ENCODE data around the gene DOCK7.
"Not testable (repeated sequence)": the region's sequence is repeated elsewhere in the genome, so short reads cannot be mapped to it uniquely, and the experiment has no call there.

The DOCK7 gene

DNA sequence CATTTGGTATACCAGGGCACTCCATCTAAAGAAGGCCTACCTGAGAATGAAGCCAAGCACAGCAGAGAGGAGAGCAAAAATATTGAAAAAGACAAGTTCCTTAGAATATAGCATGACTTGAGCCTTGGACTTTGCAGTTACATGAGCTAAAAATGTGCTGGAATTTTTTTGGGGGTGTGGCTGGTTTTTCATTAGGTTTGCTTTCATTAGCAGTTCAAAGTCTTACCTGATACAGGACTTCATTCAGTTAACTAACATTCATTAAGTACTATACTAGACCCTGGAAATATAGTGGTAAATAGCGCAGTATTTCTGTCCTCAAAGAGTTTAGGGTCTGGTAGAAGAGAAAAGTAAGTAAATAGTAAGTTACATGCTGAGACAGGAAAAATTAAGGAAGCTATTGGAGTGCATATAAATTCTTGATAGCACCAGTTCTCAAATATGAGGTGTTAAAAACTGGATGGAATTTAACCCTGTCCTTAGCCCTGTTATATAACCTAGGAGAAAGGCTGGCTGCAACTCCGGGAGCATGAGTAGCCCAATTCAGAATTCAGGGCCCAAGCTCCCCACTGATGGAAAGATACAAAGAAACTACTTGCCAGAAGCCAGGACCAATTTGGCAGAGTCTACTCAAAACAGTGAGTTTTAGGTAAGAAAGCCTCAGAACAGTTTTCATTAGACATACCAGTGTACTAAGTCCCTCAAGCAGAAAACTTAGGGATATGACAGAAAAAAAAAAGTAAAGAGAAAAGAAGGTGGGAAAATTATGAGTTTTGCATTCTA is 3.1 kb upstream of the DOCK7 start:
- DNase-seq (ENCODE audit: low read depth): no peak

DNA sequence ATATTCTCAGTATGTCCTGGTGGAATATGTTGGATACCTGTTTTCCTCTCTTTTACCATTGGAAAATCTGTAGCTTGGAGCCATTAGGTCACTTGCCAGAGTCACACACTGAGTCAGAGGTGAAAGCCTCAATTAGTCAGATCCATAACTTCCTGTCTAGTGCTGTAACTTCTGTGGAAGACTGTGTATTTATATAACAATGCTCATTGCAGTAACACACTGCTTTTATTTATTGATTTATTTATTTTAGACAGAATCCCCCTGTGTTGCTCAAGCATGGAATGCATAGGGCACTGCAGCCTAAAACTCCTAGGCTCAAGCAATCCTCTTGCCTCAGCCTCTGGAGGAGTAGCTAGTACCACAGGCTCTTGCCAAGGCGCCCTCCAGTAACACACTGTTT is 1.3 kb upstream of the DOCK7 start:
- DNase-seq (ENCODE audit: low read depth): no peak

DNA sequence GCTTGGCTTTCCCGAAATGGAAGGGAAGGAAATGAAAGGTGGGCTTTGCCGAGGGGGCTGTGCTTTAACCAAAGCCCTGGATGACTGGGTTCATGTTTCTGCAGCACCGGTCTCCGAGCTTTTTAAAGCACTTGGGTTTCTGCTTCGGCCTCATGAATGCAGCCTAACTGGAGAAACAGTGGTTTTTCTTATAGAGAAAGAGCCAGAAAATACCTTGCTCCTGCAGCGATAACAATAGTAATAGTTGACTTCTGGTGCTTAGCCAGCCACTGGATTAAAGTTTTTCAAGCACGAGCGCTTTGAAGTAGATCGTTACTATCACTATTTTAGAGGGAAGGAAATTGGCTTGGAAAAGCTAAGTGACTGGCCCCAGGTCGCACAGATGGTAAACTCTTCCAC is 500 bp upstream of the DOCK7 start:
- DNase-seq (ENCODE audit: low read depth): no peak

DNA sequence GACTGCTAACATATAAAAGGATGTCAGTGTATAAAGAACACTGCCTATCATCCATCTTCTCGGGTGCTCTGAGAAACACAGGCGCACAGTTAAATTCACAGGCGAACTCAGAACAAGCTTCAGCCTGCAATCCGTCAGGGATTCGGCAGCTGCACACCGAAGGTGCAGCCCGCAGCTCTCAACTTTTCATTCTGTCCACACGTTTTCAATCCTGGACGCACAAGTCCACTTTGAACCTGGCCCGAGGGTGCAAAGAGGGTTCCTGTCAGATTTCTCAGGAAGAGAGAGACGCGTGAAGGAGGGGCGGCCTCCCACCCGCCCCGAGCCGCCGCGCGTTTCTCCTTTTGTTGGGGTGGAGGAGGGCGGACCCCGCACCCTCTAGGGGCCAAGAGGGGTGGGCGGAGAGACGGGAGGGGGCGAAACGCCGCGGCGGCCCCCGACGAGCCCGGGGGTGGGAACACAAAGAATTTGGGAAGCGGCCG is 724 bp downstream of the DOCK7 start:
- DNase-seq (ENCODE audit: low read depth): no peak

DNA sequence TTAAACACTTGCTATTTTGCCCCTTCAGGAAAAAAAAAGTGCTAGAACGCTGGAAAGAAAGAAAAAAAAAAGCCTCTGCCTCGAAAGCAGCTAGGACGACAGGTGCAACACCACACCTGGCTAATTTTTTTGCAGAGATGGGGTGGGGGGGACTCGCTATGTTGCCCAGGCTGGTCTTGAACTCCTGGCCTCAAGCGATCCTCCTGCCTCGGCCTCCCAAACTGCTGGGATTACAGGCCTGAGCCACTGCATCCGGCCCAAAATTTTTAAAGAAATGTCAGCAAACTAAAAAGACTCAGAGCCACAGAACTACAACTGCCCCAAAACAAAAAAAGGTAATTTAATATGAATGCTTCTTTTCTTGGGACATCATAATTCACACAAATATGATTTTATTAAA is 1.4 kb downstream of the DOCK7 start:
- DNase-seq (ENCODE audit: low read depth): no peak

DNA sequence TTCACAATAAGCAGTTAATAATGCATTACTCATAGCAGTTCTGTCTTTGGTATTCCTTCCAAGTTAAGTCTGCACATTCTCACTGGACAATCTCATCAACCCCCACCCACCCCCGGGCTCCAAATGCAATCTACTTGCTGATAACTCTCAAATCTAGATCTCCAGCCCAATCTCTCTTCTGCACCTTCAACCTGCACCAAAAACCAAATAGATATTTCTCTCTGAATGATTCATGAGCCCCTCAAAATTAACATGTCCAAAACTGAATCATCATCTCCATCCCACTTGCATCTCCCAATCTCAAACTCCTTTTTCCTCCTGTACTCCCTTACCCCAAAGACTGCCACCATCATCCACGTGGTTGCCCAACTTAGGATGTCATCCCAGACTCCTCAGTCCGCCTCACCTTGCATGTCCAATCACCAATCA is 2.7 kb downstream of the DOCK7 start:
- DNase-seq (ENCODE audit: low read depth): no peak

DNA sequence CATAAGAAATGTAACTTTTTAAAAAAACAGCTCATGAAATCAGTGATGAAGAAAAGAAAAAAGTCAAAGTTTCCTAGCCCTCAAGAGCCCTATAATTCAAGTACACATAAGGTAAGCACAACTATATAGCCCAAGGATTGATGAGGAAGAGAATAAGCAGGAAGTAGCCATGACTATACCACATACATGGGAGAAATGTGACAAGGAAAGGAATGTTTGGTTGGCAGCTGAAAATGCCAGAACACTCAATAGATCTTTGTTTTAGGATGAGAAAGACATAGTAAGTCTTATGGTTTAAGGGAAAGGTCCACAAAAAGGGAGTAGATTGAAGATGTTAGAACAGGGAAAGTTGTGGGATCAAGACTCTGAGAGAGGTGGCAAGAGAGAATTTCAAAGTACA is 5.7 kb downstream of the DOCK7 start:
- DNase-seq (ENCODE audit: low read depth): no peak

DNA sequence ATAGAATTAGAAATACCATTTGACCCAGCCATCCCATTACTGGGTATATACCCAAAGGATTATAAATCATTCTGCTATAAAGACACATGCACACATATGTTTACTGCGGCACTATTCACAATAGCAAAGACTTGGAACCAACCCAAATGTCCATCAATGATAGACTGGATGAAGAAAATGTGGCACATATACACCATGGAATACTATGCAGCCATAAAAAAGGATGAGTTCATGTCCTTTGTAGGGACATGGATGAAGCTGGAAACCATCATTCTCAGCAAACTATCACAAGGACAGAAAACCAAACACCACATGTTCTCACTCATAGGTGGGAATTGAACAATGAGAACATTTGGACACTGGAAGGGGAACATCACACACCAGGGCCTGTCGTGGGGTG is 7.2 kb downstream of the DOCK7 start:
- not testable (repeated sequence) for DNase-seq (ENCODE audit: low read depth)

DNA sequence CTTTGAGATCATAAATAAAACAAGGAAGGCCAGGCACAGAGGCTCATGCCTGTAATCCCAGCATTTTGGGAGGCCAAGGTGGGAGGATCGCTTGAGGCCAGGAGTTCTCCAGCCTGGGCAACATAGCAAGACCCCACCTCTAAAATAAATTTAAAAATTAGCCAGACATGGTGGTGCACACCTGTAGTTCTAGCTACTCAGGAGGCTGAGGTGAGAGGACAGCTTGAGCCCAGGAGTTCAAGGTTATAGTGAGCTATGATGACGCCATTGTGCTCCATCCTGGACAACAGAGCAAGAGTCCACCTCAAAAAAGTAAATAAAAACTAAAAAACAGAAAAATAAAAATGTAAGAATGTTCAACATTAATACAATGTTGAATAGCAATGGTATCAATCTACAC is 10.4 kb downstream of the DOCK7 start:
- DNase-seq (ENCODE audit: low read depth): not testable (repeated sequence)

DNA sequence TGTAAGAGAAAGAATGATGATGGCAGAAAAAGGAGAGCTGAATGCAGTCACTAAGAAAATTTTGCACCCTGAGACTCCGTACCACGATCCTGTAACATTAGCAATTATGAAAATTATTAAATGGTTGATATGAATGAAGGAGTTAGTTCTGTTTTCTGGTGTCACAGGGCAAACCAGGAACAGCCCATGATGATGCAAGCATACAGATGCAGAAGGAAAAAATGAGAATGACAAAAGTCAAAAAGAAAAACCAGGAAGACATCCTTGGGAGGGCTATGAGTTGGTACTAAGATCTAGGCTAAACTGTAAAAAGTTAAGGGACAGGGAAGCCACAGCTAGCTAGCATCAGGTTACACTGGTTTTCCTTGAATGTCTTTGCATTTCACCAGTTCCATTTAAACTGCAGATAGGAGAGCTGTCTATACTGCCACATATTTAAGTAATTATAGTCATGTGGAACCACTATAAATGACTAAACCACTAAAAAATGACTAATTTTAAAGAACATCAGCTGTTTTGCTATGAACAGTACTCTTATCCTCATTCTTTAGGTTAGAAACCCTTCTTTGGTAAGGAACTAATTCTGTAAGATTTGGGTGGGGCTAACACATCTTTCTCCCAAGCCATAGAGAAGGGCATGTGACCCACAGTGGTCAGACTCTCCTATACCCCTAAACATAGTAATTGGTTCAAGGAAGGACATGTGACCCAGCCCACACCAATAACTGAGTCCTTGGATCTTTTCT is 11.4 kb downstream of the DOCK7 start:
- no peak for DNase-seq (ENCODE audit: low read depth)

DNA sequence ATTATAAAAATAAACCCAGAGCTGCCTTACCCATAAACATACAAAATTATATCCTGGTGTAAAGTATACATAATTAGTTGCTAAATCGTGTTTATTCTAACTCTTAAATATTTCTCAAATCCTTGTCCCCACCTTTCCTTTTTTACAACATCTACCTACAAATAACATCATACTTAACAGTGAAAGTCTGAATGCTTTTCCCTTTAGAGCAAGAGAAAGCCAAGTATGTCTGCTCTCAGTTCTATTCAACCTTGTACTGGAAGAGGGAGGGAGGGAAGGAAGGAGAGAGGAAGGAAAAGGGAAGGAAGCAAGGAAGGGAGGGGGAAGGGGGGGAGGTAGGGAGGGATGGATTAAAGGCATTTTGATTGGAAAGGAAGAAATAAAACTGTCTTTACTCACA is 14.6 kb downstream of the DOCK7 start:
- DNase-seq (ENCODE audit: low read depth): no peak

DNA sequence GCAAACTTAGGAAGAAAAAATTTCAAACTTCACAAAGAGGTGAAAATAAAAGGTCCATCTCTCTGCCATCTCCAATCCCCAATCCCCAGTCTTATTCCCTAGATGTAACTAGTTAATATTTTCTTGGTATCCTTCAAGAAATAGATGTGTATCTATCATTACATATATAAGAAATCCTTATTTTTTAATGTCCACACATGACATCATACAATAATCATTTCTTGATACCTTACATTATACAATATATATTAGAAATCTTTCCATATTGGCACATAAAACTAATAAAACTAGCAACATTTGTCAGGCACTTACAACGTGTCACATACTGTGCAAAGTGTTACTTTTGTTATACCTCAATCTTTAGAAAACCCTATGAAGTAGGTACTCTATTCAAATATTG is 16.2 kb downstream of the DOCK7 start:
- DNase-seq (ENCODE audit: low read depth): no peak

DNA sequence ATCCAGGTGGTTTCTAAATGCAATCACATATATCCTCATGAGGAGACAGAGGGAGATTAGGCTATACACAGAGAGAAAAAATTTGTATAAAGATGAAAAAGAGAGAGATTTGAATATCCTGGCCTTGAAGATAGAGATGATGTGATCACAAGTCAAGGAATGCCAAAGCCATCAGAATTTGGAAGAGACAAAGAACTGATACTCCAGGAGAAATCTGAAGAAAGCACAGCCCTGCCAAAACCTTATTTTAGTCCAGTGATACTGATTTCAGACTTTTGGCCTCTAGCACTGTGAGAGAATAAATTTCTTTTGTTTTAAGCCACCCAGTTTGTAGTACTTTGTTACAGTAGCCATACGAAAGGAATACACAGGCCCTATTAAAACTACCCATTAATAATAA is 33.4 kb downstream of the DOCK7 start:
- DNase-seq (ENCODE audit: low read depth): no peak

DNA sequence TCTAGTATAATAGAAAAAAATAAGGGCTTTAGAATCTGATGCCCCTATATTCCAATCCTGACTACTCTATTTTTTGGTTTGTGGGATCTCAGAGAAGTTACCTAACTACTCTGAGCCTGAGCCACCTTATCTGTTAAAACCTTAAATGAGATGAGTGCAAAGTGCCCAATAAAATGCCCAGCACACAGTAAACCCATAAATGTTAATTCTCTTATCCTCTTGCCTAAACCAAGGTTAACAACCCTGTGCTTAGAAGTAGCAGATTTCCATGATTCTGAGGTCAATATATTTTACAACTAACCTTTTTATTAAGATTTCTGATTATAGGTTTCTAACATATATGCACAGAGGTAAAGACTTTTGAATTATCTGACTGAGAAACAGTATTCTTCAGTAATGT is 35.8 kb downstream of the DOCK7 start:
- DNase-seq (ENCODE audit: low read depth): no peak

DNA sequence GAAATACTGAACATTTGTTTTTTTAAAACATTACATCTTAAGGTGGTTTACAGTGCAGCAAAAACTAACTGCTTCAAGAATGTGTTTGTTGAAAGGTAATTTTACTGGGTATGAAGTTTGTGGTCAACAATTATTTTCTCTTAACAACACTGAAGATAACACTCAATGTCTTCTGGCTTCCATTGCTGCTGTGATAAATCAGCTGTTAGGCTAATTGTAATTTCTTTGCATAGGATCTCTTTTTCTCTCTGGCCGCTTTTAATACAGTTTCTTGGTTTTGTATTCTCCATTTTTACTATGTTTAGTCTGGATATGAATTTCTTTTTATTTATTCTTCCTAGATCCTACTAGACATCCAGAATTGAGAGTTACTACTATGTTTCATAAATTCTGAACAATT is 44.9 kb downstream of the DOCK7 start:
- no peak for DNase-seq (ENCODE audit: low read depth)

DNA sequence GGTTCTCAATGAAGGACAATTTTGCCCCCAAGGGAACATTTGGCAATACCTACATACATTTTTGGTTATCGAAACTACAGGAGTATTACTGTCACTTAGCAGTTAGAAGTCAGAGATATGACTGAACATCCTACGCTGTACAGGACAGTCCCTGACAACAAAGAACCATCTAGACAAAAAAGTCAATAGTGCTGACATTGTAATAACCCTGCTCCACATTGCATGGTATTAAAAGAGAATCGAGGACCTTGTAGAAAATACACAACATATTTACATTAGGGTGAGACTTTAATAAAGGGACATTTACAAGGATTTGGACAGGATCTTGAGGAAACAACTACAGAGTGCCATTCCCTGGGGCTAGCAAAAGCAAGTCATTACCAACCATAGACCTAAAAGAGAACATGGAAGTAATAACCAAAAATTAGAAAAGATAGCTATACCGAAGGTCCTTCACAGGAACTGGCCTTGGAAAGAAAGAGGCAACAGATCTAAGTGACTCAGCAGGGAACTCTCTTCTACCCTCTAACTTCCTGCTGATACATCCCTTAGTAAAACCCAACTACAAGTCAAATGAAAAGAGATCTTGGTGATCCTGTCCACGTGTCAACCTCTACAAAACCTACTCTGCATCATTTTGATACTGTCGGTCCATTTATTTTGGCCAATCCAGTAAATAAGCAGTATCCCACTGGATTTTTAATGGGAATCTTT is 50.6 kb downstream of the DOCK7 start:
- no peak for DNase-seq (ENCODE audit: low read depth)

DNA sequence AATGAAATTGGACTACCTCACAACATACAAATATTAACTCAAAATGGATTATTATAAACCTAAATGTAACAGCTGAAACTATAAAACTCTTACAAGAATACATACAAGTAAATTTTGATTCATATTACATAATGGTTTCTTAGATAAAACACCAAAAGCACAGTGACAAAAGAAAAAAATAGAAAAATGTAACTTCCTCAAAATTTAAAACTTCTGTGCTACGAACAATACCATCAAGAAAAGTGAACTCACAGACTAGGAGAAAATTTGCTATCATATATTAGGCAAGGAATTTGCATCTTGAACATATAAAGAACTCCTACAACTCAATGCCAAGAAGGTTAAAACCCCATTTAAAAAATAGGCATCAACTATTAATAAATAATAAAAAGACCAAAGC is 59.7 kb downstream of the DOCK7 start:
- no peak for DNase-seq (ENCODE audit: low read depth)

DNA sequence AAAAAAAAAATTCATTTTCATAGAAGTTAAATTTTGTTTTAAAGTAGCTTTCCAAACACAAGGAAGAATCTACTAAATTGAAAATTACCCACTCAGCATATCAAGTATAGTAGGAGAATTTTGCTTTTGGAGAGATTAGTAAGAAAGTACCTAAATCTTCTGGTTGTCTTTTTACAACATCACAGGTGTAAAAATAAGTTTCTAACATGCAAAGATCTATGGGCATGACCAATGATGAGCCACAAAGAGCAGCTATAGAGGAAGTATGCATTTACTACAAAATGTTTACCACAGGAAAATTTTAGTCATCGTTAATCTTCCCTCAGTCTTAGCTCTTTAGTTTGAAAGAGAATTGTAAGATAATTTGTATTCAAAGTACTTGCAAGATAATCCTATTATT is 62.8 kb downstream of the DOCK7 start:
- no peak for DNase-seq (ENCODE audit: low read depth)

DNA sequence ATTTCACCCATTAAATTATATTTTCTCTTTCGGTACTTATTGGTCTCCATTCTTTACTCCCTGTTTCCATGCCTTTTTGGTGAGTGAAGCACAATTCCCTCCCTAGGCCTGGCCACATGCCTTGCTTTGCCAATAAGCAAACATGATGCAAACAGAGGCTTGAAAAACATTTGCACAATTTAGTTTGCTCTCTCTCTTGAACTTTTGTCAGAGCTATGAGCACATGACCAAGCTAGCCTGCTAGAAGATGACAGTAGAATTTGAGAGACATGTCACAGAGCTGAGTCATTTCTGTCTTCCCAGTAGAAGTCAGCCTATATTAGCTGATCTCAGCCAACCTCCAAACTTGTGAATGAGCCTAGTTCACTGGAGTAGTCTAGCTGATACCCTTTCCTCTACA is 66.3 kb downstream of the DOCK7 start:
- DNase-seq (ENCODE audit: low read depth): no peak

DNA sequence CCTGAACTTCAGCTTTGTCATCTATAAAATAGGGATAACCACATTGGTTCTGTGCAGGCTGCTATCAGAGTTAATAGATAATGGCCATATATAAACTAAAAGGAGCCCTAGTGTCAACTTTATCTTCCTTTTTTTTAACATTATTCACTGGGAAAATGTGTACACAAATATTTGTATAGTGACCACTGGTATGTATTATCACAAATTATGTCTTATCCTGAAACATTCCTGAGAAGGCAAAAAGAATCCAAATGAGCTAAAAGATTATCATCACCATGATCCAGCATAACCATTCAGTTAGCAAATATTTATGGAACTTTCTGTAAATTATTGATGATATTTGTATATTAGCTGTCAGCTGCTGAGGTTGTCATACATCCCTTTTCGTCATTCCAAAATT is 74.3 kb downstream of the DOCK7 start:
- DNase-seq (ENCODE audit: low read depth): no peak

DNA sequence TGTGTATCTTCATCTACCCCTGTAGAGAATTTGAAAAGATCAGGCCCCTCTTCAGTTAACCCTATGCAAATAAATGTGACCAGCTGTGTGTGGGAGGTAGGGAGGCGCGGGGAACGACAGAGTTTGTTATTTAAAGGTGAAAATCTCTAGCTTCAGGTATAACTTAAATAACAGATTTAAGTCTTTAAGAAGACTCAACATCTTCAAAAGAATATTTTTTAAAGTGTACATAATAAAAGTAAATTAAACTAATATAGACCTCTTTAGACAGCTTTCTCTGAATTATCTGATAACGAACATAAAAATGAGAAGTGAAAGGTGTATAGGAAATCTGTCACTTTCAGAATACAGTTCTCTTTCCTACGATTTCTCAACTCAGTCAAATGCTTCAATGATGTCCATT is 74.9 kb downstream of the DOCK7 start:
- no peak for DNase-seq (ENCODE audit: low read depth)

DNA sequence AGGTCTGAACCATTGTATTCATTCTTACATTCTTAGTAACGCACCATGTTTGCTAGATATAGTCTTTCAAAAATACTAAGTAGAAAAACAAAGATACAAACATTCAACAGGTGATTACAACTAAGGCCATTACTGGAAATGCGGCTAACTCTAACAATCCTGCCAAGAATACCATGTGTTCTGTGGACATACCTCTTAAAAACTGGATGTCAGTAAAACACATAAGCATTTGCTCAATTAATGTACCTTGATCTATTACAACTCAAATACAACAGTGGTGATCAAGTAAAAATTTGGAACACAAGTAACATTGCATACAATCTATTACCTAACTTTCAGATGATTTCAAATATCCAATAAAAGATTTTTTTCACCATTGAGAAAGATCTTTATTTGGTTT is 75.4 kb downstream of the DOCK7 start:
- DNase-seq (ENCODE audit: low read depth): no peak

DNA sequence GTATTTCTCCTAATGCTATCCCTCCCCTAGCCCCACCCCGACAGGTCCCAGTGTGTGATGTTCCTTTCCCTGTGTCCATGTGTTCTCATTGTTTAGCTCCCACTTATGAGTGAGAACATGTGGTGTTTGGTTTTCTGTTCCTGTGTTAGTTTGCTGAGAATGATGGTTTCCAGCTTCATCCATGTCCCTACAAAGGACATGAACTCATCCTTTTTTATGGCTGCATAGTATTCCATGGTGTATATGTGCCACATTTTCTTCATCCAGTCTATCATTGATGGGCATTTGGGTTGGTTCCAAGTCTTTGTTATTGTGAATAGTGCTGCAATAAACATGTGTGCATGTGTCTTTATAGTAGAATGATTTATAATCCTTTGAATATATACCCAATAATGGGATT is 77.6 kb downstream of the DOCK7 start:
- DNase-seq (ENCODE audit: low read depth): not testable (repeated sequence)

Measured in activated T-cell treated with anti-CD3 and anti-CD28 coated beads for 1 hour (primary cell).